ENCODE data around the gene FBXO38. TPM values are rescaled to one million over a fixed set of nuclear protein-coding genes. Genes with fewer than 3 reads are reported as not detected.

The FBXO38 gene
- total RNA-seq, 2 experiments from 2014 or later = 31.7 to 34.2 TPM

- peaks cover 14% of the 10 kb centered on the region for H3K36me3 Mint-ChIP-seq (ENCODE audit: low read depth)
- H3K9me3 Mint-ChIP-seq = peaks cover 9% of the 10 kb centered on the region
- intact Hi-C loops (cut with micrococcal nuclease) = no loop called here
- no peak for DNase-seq
- no peaks in the 10 kb centered on the region for H3K4me1 Mint-ChIP-seq (ENCODE audit: low read depth)
- H3K27me3 Mint-ChIP-seq (ENCODE audit: low read depth) = no peaks in the 10 kb centered on the region
- no peak overlapping the region for H3K27ac Mint-ChIP-seq
- CTCF ChIA-PET = interaction anchor here (1.2 to 3.0 kb wide), 2 partner anchors 9 to 193 kb away, joined by 3 to 9 read pairs; no protein-coding TSS in a partner anchor
- H3K4me3 Mint-ChIP-seq = no peak overlapping the region
These were observed 11.5 kb upstream of the FBXO38 start for GRCh38 chr5:148372166-148372725.

GRCh38 chr5:148372893-148373292 is 10.9 kb upstream of the FBXO38 start:
- H3K27ac Mint-ChIP-seq = no peak overlapping the region
- no peak overlapping the region for H3K4me3 Mint-ChIP-seq
- H3K36me3 Mint-ChIP-seq (ENCODE audit: low read depth) = peaks cover 16% of the 10 kb centered on the region
- no peaks in the 10 kb centered on the region for H3K27me3 Mint-ChIP-seq (ENCODE audit: low read depth)
- H3K9me3 Mint-ChIP-seq = peaks cover 9% of the 10 kb centered on the region
- CTCF ChIA-PET = interaction anchor here (3.0 kb wide), 1 partner anchor 9 kb away, joined by 9 read pairs; no protein-coding TSS in a partner anchor
- no peaks in the 10 kb centered on the region for H3K4me1 Mint-ChIP-seq (ENCODE audit: low read depth)
- intact Hi-C loops (cut with micrococcal nuclease) = no loop called here
- DNase-seq = no peak

GRCh38 chr5:148374690-148375360 is 8.9 kb upstream of the FBXO38 start:
- peak; percentile 29 for DNase-seq
- Mint-ChIP-seq H3K27ac (no peak overlapping the region), H3K4me3 (no peak overlapping the region), H3K4me1 (ENCODE audit: low read depth) (peaks cover 6% of the 10 kb centered on the region), H3K27me3 (ENCODE audit: low read depth) (no peaks in the 10 kb centered on the region), H3K9me3 (peaks cover 10% of the 10 kb centered on the region), H3K36me3 (ENCODE audit: low read depth) (peaks cover 19% of the 10 kb centered on the region)
- intact Hi-C loops (cut with micrococcal nuclease) = loop anchor here (1.0 to 2.0 kb wide), 6 partner anchors 85 to 426 kb away; no protein-coding TSS in a partner anchor
- CTCF ChIA-PET = interaction anchor here (0.7 to 3.0 kb wide), 7 partner anchors 11 to 619 kb away, joined by 3 to 14 read pairs (median 6); partner anchors contain the start of gene SPINK9

GRCh38 chr5:148376198-148376597 is 7.6 kb upstream of the FBXO38 start:
- H3K27ac Mint-ChIP-seq = no peak overlapping the region
- no peak for DNase-seq
- no peaks in the 10 kb centered on the region for H3K27me3 Mint-ChIP-seq (ENCODE audit: low read depth)
- H3K9me3 Mint-ChIP-seq = peaks cover 10% of the 10 kb centered on the region
- H3K4me3 Mint-ChIP-seq = no peak overlapping the region
- CTCF ChIA-PET = interaction anchor here (2.8 kb wide), 1 partner anchor 197 kb away, joined by 14 read pairs; no protein-coding TSS in a partner anchor
- intact Hi-C loops (cut with micrococcal nuclease) = no loop called here
- H3K4me1 Mint-ChIP-seq (ENCODE audit: low read depth) = peaks cover 8% of the 10 kb centered on the region
- H3K36me3 Mint-ChIP-seq (ENCODE audit: low read depth) = peaks cover 18% of the 10 kb centered on the region

GRCh38 chr5:148378670-148379069 is 5.1 kb upstream of the FBXO38 start:
- Mint-ChIP-seq H3K27me3 (ENCODE audit: low read depth) (no peaks in the 10 kb centered on the region), H3K4me1 (ENCODE audit: low read depth) (peaks cover 18% of the 10 kb centered on the region), H3K27ac (no peak overlapping the region), H3K36me3 (ENCODE audit: low read depth) (peaks cover 19% of the 10 kb centered on the region), H3K4me3 (no peak overlapping the region), H3K9me3 (peaks cover 10% of the 10 kb centered on the region)
- intact Hi-C loops (cut with micrococcal nuclease) = no loop called here
- no peak for DNase-seq
- CTCF ChIA-PET = no interaction called here

GRCh38 chr5:148379340-148379739 is 4.4 kb upstream of the FBXO38 start:
- CTCF ChIA-PET = interaction anchor here (1.1 kb wide), 1 partner anchor 200 kb away, joined by 4 read pairs; no protein-coding TSS in a partner anchor
- H3K27me3 Mint-ChIP-seq (ENCODE audit: low read depth) = no peaks in the 10 kb centered on the region
- peaks cover 10% of the 10 kb centered on the region for H3K9me3 Mint-ChIP-seq
- H3K4me3 Mint-ChIP-seq = no peak overlapping the region
- peaks cover 20% of the 10 kb centered on the region for H3K4me1 Mint-ChIP-seq (ENCODE audit: low read depth)
- intact Hi-C loops (cut with micrococcal nuclease) = no loop called here
- DNase-seq = no peak
- no peak overlapping the region for H3K27ac Mint-ChIP-seq
- H3K36me3 Mint-ChIP-seq (ENCODE audit: low read depth) = peaks cover 24% of the 10 kb centered on the region

GRCh38 chr5:148381906-148382305 is 1.9 kb upstream of the FBXO38 start:
- CTCF ChIA-PET = no interaction called here
- intact Hi-C loops (cut with micrococcal nuclease) = loop anchor here (2.0 to 10.0 kb wide), 8 partner anchors 55 to 1935 kb away; partner anchors contain the start of genes CSNK1A1, HMGXB3, PPARGC1B and TCERG1
- H3K27me3 Mint-ChIP-seq (ENCODE audit: low read depth) = no peaks in the 10 kb centered on the region
- peaks cover 46% of the 10 kb centered on the region for H3K4me1 Mint-ChIP-seq (ENCODE audit: low read depth)
- DNase-seq = no peak
- no peak overlapping the region for H3K27ac Mint-ChIP-seq
- no peak overlapping the region for H3K4me3 Mint-ChIP-seq
- peaks cover 10% of the 10 kb centered on the region for H3K9me3 Mint-ChIP-seq
- H3K36me3 Mint-ChIP-seq (ENCODE audit: low read depth) = peaks cover 32% of the 10 kb centered on the region

- Mint-ChIP-seq H3K4me3 (peak overlapping the region; percentile 89), H3K36me3 (ENCODE audit: low read depth) (peaks cover 32% of the 10 kb centered on the region), H3K4me1 (ENCODE audit: low read depth) (peaks cover 55% of the 10 kb centered on the region), H3K27ac (peak overlapping the region; percentile 94), H3K27me3 (ENCODE audit: low read depth) (no peaks in the 10 kb centered on the region), H3K9me3 (peaks cover 10% of the 10 kb centered on the region)
- intact Hi-C loops (cut with micrococcal nuclease) = loop anchor here (1.0 to 10.0 kb wide), 14 partner anchors 18 to 1936 kb away; partner anchors contain the start of genes CSNK1A1, HMGXB3, PPARGC1B and TCERG1
- DNase-seq = no peak
- CTCF ChIA-PET = interaction anchor here (0.7 kb wide), 1 partner anchor 13 kb away, joined by 3 read pairs; no protein-coding TSS in a partner anchor
These were observed 797 bp upstream of the FBXO38 start for GRCh38 chr5:148382961-148383360.

GRCh38 chr5:148384380-148384737 is 601 bp downstream of the FBXO38 start:
- H3K36me3 Mint-ChIP-seq (ENCODE audit: low read depth) = peaks cover 27% of the 10 kb centered on the region
- peak overlapping the region; percentile 94 for H3K27ac Mint-ChIP-seq
- intact Hi-C loops (cut with micrococcal nuclease) = loop anchor here (5.0 to 10.0 kb wide), 5 partner anchors 423 to 1937 kb away; partner anchors contain the start of genes PPARGC1B and TCERG1
- H3K9me3 Mint-ChIP-seq = no peaks in the 10 kb centered on the region
- CTCF ChIA-PET = interaction anchor here (0.6 kb wide), 1 partner anchor 621 kb away, joined by 3 read pairs; no protein-coding TSS in a partner anchor
- no peaks in the 10 kb centered on the region for H3K27me3 Mint-ChIP-seq (ENCODE audit: low read depth)
- peak overlapping the region; percentile 89 for H3K4me3 Mint-ChIP-seq
- peak; percentile 25 for DNase-seq
- peaks cover 67% of the 10 kb centered on the region for H3K4me1 Mint-ChIP-seq (ENCODE audit: low read depth)

GRCh38 chr5:148385094-148385493 is 1.3 kb downstream of the FBXO38 start:
- H3K27me3 Mint-ChIP-seq (ENCODE audit: low read depth) = no peaks in the 10 kb centered on the region
- no peaks in the 10 kb centered on the region for H3K9me3 Mint-ChIP-seq
- intact Hi-C loops (cut with micrococcal nuclease) = loop anchor here (5.0 to 10.0 kb wide), 3 partner anchors 407 to 1350 kb away; partner anchors contain the start of gene PPARGC1B
- peak overlapping the region; percentile 89 for H3K4me3 Mint-ChIP-seq
- peaks cover 27% of the 10 kb centered on the region for H3K36me3 Mint-ChIP-seq (ENCODE audit: low read depth)
- peak overlapping the region; percentile 71 for H3K27ac Mint-ChIP-seq
- no peak for DNase-seq
- CTCF ChIA-PET = no interaction called here
- H3K4me1 Mint-ChIP-seq (ENCODE audit: low read depth) = peaks cover 64% of the 10 kb centered on the region

- Mint-ChIP-seq H3K4me3 (no peak overlapping the region), H3K4me1 (ENCODE audit: low read depth) (peaks cover 71% of the 10 kb centered on the region), H3K27me3 (ENCODE audit: low read depth) (no peaks in the 10 kb centered on the region), H3K9me3 (no peaks in the 10 kb centered on the region), H3K36me3 (ENCODE audit: low read depth) (peaks cover 29% of the 10 kb centered on the region), H3K27ac (peak overlapping the region; percentile 2)
- CTCF ChIA-PET = interaction anchor here (0.9 kb wide), 1 partner anchor 345 kb away, joined by 3 read pairs; no protein-coding TSS in a partner anchor
- intact Hi-C loops (cut with micrococcal nuclease) = loop anchor here (5.0 to 10.0 kb wide), 3 partner anchors 406 to 1349 kb away; partner anchors contain the start of gene PPARGC1B
- no peak for DNase-seq
These were observed 2.3 kb downstream of the FBXO38 start for GRCh38 chr5:148386041-148386440.

- H3K36me3 Mint-ChIP-seq (ENCODE audit: low read depth) = peaks cover 27% of the 10 kb centered on the region
- peaks cover 77% of the 10 kb centered on the region for H3K4me1 Mint-ChIP-seq (ENCODE audit: low read depth)
- DNase-seq = no peak
- H3K27me3 Mint-ChIP-seq (ENCODE audit: low read depth) = no peaks in the 10 kb centered on the region
- peak overlapping the region; percentile 73 for H3K27ac Mint-ChIP-seq
- CTCF ChIA-PET = no interaction called here
- intact Hi-C loops (cut with micrococcal nuclease) = loop anchor here (5.0 to 10.0 kb wide), 3 partner anchors 405 to 1347 kb away; partner anchors contain the start of gene PPARGC1B
- peak overlapping the region; percentile 42 for H3K4me3 Mint-ChIP-seq
- no peaks in the 10 kb centered on the region for H3K9me3 Mint-ChIP-seq
These were observed 3.6 kb downstream of the FBXO38 start for GRCh38 chr5:148387325-148387724.
